GM21737 (cell line): ENCODE measurements around the gene KIF4A.

ENCODE experiments used
- ATAC-seq: cut with Tn5 transposase; IDR thresholded peaks from one replicate; pipeline ENCODE4 v1.9.1; 2021; ENCODE audit warnings: mild to moderate bottlenecking, moderate library complexity; ENCODE audit not compliant: unreplicated experiment

The KIF4A gene

GRCh38 chrX:70437921-70438665 lies 148.2 kb downstream of the KIF4A start:
- no peak for ATAC-seq

- no peak for ATAC-seq
Measured at GRCh38 chrX:70439016-70439415, 149.1 kb downstream of the KIF4A start.

GRCh38 chrX:70442224-70442623 lies 152.3 kb downstream of the KIF4A start:
- no peak for ATAC-seq

- no peak for ATAC-seq
Measured at GRCh38 chrX:70444326-70444945, 154.5 kb downstream of the KIF4A start, which contains the start of gene DLG3. DLG3 (plus strand) TSS chrX:70444835; CDS start chrX:70445202, 367 bp downstream.

GRCh38 chrX:70444946-70445656 lies 155.2 kb downstream of the KIF4A start:
- no peak for ATAC-seq

GRCh38 chrX:70445951-70446350 lies 156.0 kb downstream of the KIF4A start:
- ATAC-seq: no peak

- no peak for ATAC-seq
Measured at GRCh38 chrX:70446380-70447350, 156.8 kb downstream of the KIF4A start.

- ATAC-seq: no peak
Measured at GRCh38 chrX:70449457-70449966, 159.6 kb downstream of the KIF4A start.

GRCh38 chrX:70452143-70452733 lies 162.3 kb downstream of the KIF4A start:
- no peak for ATAC-seq

- ATAC-seq: no peak
Measured at GRCh38 chrX:70453024-70453618, 163.2 kb downstream of the KIF4A start.

GRCh38 chrX:70454441-70455365 lies 164.8 kb downstream of the KIF4A start:
- peak; percentile 72 for ATAC-seq

GRCh38 chrX:70455366-70456202 lies 165.7 kb downstream of the KIF4A start:
- no peak for ATAC-seq

- ATAC-seq: no peak
Measured at GRCh38 chrX:70456256-70456655, 166.4 kb downstream of the KIF4A start.

- ATAC-seq: no peak
Measured at GRCh38 chrX:70461026-70461425, 171.1 kb downstream of the KIF4A start.

GRCh38 chrX:70464051-70464450 lies 174.1 kb downstream of the KIF4A start:
- no peak for ATAC-seq

- no peak for ATAC-seq
Measured at GRCh38 chrX:70466968-70467367, 177.1 kb downstream of the KIF4A start.

GRCh38 chrX:70468709-70469108 lies 178.8 kb downstream of the KIF4A start:
- no peak for ATAC-seq
